ENCODE data around the gene SLCO1A2. TPM values are rescaled to one million over a fixed set of nuclear protein-coding genes. Genes with fewer than 3 reads are reported as not detected.

SLCO1A2 gene
- total RNA-seq, 1 experiment from 2014 or later = 10.3 TPM

GRCh38 chr12:21265932-21266331, 68.8 kb downstream of the SLCO1A2 start:
- H2BK20ac ChIP-seq (ENCODE audit: low read depth, low read length, poor library complexity, severe bottlenecking) = no peak overlapping the region
- no peak overlapping the region for H2BK5ac ChIP-seq (ENCODE audit: insufficient read length, low read length)
- no peak overlapping the region for H3K27ac ChIP-seq (ENCODE audit: insufficient read length, low read depth, low read length)
- H3K14ac ChIP-seq (ENCODE audit: insufficient read depth, low read length) = no peak overlapping the region
- H3K4me1 Mint-ChIP-seq = no peaks in the 10 kb centered on the region
- H4K8ac ChIP-seq (replicated peaks; ENCODE audit: insufficient read length, low read depth, low read length) = no peak overlapping the region
- H2BK15ac ChIP-seq (ENCODE audit: low read depth, low read length) = no peak overlapping the region
- no peak overlapping the region for H3T11ph ChIP-seq (ENCODE audit: low read length)
- H4K5ac ChIP-seq (ENCODE audit: insufficient read length, low read depth, low read length) = no peak overlapping the region
- peaks cover 5 to 17% (median 13%) of the 10 kb centered on the region in 3 experiments; a peak in 6 of 7 replicates for H3K36me3 Mint-ChIP-seq (ENCODE audit: insufficient read depth in 1 of 3, low read depth in 3 of 3)
- H3K79me1 ChIP-seq (ENCODE audit: insufficient read depth, low read depth, low read length, poor library complexity, severe bottlenecking) = no peaks in the 10 kb centered on the region
- no peaks in the 10 kb centered on the region for H3K79me2 ChIP-seq (ENCODE audit: insufficient read depth, low read length)
- peaks cover 4% of the 10 kb centered on the region for H3K9me3 ChIP-seq (ENCODE audit: control insufficient read depth, low read depth, low read length)
- H3K9ac ChIP-seq (ENCODE audit: extremely low read depth, insufficient read length, low read length) = no peak overlapping the region
- H3K56ac ChIP-seq (ENCODE audit: insufficient read length, low read depth, low read length) = no peak overlapping the region
- H3K18ac ChIP-seq (ENCODE audit: insufficient read length, low read depth, low read length) = no peak overlapping the region
- H3K4me3 Mint-ChIP-seq = no peak overlapping the region
- DNase-seq = no peak
- no peaks in the 10 kb centered on the region for H3K23me2 ChIP-seq (ENCODE audit: insufficient read length, low read depth, low read length, poor library complexity, severe bottlenecking)
- no peak overlapping the region for H2BK120ac ChIP-seq (ENCODE audit: low read depth, low read length, poor library complexity, severe bottlenecking)
- no peak overlapping the region for H4K91ac ChIP-seq (ENCODE audit: insufficient read length, low read depth, low read length)
- H3K27ac Mint-ChIP-seq = no peak overlapping the region
- no peak for TF ChIP-seq CTCF (conservative IDR thresholded peaks at IDR 0.05)
- no peak overlapping the region for H2AFZ ChIP-seq (ENCODE audit: low read length)
- no peak overlapping the region for H3K23ac ChIP-seq (ENCODE audit: insufficient read length, low read depth, low read length)
- no peaks in the 10 kb centered on the region for H3K4me1 ChIP-seq (ENCODE audit: insufficient read depth, low read length)
- H2BK12ac ChIP-seq (ENCODE audit: insufficient read length, low read depth, low read length) = no peak overlapping the region
- no peak overlapping the region for H3K4ac ChIP-seq (ENCODE audit: low read depth, low read length)
- H3K27me3 Mint-ChIP-seq (ENCODE audit: low read depth) = no peaks in the 10 kb centered on the region
- no peaks in the 10 kb centered on the region for H3K27me3 ChIP-seq (ENCODE audit: insufficient read depth, low read length)
- H2AK5ac ChIP-seq (ENCODE audit: insufficient read length, low read length) = no peak overlapping the region
- no peak overlapping the region for H3K4me2 ChIP-seq (ENCODE audit: insufficient read depth, insufficient read length, low read length)
- no peaks in the 10 kb centered on the region for H4K20me1 ChIP-seq (ENCODE audit: control insufficient read depth, insufficient read depth, insufficient read length)
- peaks cover 16 to 17% of the 10 kb centered on the region in 2 experiments for H3K9me3 Mint-ChIP-seq
- no CpG with 5 or more reads among the region's 4 CpGs for WGBS (ENCODE audit: extremely low coverage, insufficient read length, low lambda C conversion rate)

Data from H9 (cell line).